ENCODE measurements around the gene KCNQ5.

DNA sequence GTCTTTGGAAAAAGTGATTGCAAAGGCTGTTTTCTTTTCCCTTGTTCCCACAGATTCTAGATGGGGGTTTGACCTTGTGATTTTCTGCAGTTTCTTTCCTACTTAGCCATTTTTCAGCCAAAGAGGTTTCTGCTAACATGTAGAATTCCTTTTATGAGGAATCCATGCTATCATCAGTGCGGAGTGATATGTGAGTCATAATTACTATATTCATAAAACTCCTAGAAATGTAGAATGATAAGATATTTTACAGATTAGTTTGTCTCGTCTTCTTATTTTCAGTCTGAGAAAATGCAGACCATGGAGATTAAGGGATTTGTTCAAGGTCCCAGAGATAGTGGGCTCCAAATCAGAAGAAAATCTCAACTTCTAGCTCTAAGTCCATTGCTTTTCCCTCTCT is 98.6 kb downstream of the KCNQ5 start:
- TF ChIP-seq POLR2AphosphoS5 (IDR thresholded peaks at IDR 0.05; ENCODE audit: low read depth, low read length): no peak
- TF ChIP-seq, protein P1, sequence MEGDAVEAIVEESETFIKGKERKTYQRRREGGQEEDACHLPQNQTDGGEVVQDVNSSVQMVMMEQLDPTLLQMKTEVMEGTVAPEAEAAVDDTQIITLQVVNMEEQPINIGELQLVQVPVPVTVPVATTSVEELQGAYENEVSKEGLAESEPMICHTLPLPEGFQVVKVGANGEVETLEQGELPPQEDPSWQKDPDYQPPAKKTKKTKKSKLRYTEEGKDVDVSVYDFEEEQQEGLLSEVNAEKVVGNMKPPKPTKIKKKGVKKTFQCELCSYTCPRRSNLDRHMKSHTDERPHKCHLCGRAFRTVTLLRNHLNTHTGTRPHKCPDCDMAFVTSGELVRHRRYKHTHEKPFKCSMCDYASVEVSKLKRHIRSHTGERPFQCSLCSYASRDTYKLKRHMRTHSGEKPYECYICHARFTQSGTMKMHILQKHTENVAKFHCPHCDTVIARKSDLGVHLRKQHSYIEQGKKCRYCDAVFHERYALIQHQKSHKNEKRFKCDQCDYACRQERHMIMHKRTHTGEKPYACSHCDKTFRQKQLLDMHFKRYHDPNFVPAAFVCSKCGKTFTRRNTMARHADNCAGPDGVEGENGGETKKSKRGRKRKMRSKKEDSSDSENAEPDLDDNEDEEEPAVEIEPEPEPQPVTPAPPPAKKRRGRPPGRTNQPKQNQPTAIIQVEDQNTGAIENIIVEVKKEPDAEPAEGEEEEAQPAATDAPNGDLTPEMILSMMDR (IDR thresholded peaks at IDR 0.05): no peak

Measured in Panc1 (cell line).